Chondrocyte (in vitro differentiated cells): Measurements from ENCODE around the gene ASCC2. TPM values are rescaled to one million over a fixed set of nuclear protein-coding genes. Genes with fewer than 3 reads are reported as not detected.

Source experiments
- DNase-seq: peaks from one replicate; pipeline ENCODE4 v3.0.0; 2021; ENCODE audit warnings: mixed read lengths, low spot score
- H3K27ac Mint-ChIP-seq: one replicate; pipeline ENCODE4 v1.8.0; 2021; ENCODE audit warnings: mild to moderate bottlenecking, moderate library complexity, mixed read lengths; ENCODE audit not compliant: unreplicated experiment
- H3K27me3 Mint-ChIP-seq: 2 replicates; pipeline ENCODE4 v1.8.0; 2021; ENCODE audit warnings: low read depth, mixed read lengths
- H3K36me3 Mint-ChIP-seq: 2 replicates; pipeline ENCODE4 v1.8.0; 2021; ENCODE audit warnings: low read depth, mixed read lengths
- H3K4me1 Mint-ChIP-seq: 2 replicates; pipeline ENCODE4 v1.8.0; 2021; ENCODE audit warnings: low read depth, mild to moderate bottlenecking, mixed read lengths
- H3K4me3 Mint-ChIP-seq: one replicate; pipeline ENCODE4 v1.8.0; 2021; ENCODE audit warnings: mild to moderate bottlenecking, moderate library complexity, mixed read lengths; ENCODE audit not compliant: unreplicated experiment
- H3K9me3 Mint-ChIP-seq: 2 replicates; pipeline ENCODE4 v1.8.0; 2021; ENCODE audit warnings: low read depth, mixed read lengths
- total RNA-seq: library from RNA; stranded (reverse); gene quantifications from 3 replicates; pipeline ENCODE4 v1.2.1, GENCODE V29; 2021
- TF ChIP-seq, protein P1 (sequence below): fragments of 200-600 bp; sonication (generic); IDR thresholded peaks from 2 replicates; pipeline ENCODE4 v1.5.0; 2021; ENCODE audit warnings: antibody characterized with exemption, mild to moderate bottlenecking, moderate library complexity

Gene ASCC2
- total RNA-seq, 1 donor from 2014 or later = 43.2 TPM

DNA sequence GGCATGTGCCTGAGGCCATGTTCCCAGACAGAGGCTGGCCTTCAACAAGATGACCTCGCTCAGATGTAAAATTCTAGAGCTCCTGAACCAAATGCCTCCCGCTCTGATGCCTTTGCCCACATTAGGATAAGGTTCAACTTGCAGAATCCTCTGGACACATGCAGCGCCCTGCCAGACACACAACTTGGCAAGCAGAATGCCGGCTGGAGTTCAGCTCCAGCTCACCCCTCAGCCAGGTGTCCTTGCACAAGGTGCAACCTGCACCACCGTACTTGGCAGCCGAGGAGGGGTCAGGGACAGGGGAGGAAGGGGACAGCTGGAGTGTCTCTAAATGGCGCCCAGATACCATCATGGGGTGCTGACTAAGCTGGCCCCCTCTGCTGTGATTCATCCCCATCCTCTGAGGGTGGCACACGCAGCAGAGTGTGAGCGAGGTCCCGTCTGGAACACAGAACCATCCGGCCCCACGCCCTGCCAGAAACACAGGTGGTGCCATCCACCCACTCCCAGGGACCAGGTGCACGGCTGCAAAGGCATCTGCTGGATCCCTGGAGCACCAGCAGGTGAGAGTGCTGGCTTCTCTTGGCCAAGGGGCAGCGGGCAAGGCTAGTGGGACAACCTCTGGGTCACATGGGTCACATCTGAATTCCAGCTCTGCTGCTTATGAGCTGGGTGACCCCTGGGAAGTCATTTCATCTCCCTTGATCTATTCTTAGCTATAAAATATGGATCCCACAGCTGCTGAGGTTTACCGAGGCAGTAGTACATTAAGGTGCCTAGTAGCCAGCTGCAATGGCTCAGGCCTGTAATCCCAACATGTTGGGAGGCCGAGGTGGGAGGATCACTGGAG lies 84.0 kb downstream of the ASCC2 start:
- Mint-ChIP-seq H3K4me3 (no peak overlapping the region), H3K27me3 (no peaks in the 10 kb centered on the region), H3K4me1 (peaks cover 5% of the 10 kb centered on the region), H3K9me3 (no peaks in the 10 kb centered on the region), H3K36me3 (no peaks in the 10 kb centered on the region), H3K27ac (no peak overlapping the region)
- TF ChIP-seq, protein P1, sequence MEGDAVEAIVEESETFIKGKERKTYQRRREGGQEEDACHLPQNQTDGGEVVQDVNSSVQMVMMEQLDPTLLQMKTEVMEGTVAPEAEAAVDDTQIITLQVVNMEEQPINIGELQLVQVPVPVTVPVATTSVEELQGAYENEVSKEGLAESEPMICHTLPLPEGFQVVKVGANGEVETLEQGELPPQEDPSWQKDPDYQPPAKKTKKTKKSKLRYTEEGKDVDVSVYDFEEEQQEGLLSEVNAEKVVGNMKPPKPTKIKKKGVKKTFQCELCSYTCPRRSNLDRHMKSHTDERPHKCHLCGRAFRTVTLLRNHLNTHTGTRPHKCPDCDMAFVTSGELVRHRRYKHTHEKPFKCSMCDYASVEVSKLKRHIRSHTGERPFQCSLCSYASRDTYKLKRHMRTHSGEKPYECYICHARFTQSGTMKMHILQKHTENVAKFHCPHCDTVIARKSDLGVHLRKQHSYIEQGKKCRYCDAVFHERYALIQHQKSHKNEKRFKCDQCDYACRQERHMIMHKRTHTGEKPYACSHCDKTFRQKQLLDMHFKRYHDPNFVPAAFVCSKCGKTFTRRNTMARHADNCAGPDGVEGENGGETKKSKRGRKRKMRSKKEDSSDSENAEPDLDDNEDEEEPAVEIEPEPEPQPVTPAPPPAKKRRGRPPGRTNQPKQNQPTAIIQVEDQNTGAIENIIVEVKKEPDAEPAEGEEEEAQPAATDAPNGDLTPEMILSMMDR = no peak
- no peak for DNase-seq

DNA sequence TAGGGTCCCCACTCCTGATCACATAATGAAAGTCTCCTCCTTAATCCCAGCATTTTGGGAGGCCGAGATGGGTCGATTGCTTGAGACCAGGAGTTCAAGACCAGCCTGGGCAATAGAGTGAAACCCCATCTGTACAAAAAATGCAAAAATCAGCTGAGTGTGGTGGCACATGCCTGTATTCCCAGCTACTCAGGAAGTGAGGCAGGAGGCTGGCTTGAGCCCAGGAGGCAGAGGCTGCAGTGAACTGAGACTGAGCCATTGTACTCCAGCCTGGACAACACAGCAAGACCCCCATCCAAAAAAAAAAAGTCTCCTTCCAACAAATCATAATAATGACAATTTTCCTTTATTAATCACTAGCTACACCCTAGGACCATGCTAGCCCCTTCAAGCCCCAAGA lies 86.4 kb downstream of the ASCC2 start:
- Mint-ChIP-seq H3K9me3 (no peaks in the 10 kb centered on the region), H3K4me3 (no peak overlapping the region), H3K4me1 (no peaks in the 10 kb centered on the region), H3K27ac (no peak overlapping the region), H3K36me3 (peaks cover 9% of the 10 kb centered on the region), H3K27me3 (no peaks in the 10 kb centered on the region)
- TF ChIP-seq, protein P1 = no peak
- no peak for DNase-seq

DNA sequence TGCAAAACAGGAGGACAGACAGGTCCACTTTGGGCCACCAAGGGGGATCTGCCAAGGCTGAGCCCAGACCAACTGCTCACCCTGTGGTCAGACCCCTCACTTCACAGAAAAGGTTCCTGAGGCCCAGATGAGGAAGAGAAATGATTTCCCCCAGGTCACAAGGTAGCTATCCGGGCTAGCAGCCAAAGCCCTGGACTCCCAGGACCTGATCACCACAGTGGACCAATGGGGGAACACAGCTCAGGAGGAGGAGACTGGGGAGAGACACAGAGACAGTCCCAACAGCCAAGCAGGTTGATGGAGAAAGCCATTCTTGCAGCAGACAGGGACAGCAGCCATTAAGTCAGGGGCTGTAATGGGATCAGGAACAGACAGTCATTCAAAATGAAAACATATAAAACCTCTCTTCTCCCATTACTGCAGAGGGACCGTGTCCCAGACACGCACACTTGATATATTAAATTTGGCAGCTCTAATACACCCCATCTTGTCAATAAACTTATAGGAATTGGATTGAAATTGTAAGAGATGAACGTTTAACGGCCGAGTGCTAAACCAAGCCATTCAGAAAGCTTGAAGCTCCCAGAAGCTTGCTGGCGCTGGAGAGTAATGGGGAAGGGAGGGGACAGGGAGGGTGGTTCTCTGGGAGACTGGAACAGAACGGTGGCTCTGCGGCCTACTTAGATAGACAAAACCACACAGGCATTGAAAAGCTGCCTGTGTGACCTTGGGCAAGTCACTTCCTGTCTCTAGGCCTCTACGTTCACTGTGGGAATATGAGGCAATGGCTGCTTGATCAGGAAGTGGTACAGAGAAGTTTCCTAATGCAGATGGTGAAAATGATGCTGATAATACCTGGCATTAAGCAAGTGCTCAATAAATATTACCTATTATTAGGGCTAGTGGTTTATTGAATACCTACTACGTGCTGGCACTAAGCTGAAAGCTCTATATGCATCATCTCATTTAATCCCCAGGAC lies 87.2 kb downstream of the ASCC2 start:
- Mint-ChIP-seq H3K27ac (no peak overlapping the region), H3K9me3 (no peaks in the 10 kb centered on the region), H3K4me3 (no peak overlapping the region), H3K4me1 (no peaks in the 10 kb centered on the region), H3K27me3 (no peaks in the 10 kb centered on the region), H3K36me3 (peaks cover 11% of the 10 kb centered on the region)
- DNase-seq = no peak
- TF ChIP-seq, protein P1 = no peak

- Mint-ChIP-seq H3K36me3 (peaks cover 13% of the 10 kb centered on the region), H3K27ac (no peak overlapping the region), H3K4me3 (no peak overlapping the region), H3K9me3 (no peaks in the 10 kb centered on the region), H3K4me1 (no peaks in the 10 kb centered on the region), H3K27me3 (no peaks in the 10 kb centered on the region)
- DNase-seq = no peak
- TF ChIP-seq, protein P1 = no peak
Measured at GRCh38 chr22:29750029-29750428, 88.0 kb downstream of the ASCC2 start.

- H3K36me3 Mint-ChIP-seq = peaks cover 13% of the 10 kb centered on the region
- H3K4me1 Mint-ChIP-seq = no peaks in the 10 kb centered on the region
- H3K27me3 Mint-ChIP-seq = no peaks in the 10 kb centered on the region
- DNase-seq = no peak
- H3K4me3 Mint-ChIP-seq = no peak overlapping the region
- TF ChIP-seq, protein P1 = no peak
- H3K27ac Mint-ChIP-seq = no peak overlapping the region
- H3K9me3 Mint-ChIP-seq = no peaks in the 10 kb centered on the region
Measured at GRCh38 chr22:29748248-29748893, 89.7 kb downstream of the ASCC2 start.
